H1 (cell line): ENCODE measurements around the gene FADD.

Source experiments
- CEBPB ChIP-seq: IDR thresholded peaks from 2 replicates; pipeline ENCODE4 v1.6.1; 2012; ENCODE audit warnings: low read depth, low read length
- CTCF ChIP-seq, 3 experiments: IDR thresholded peaks; 1 replicate in 2 of 3; 2 replicates in 1 of 3; pipeline versions ENCODE4 v1.5.1 to v1.6.1; 2011; ENCODE audit warnings: low read length in 3 of 3, mild to moderate bottlenecking in 3 of 3, inconsistent platforms in 2 of 3, low read depth in 1 of 3, moderate library complexity in 1 of 3; ENCODE audit not compliant: insufficient read depth in 1 of 3; ENCODE audit errors: control extremely low read depth in 1 of 3
- EP300 ChIP-seq, 2 experiments: IDR thresholded peaks; 1 replicate in 1 of 2; 2 replicates in 1 of 2; pipeline ENCODE4 v1.6.1; 2011 to 2012; ENCODE audit warnings: low read depth in 2 of 2, low read length in 2 of 2, mild to moderate bottlenecking in 2 of 2, borderline replicate concordance in 1 of 2, inconsistent platforms in 1 of 2, moderate library complexity in 1 of 2
- EZH2 ChIP-seq: fragments of 200-600 bp; sonication (generic); IDR thresholded peaks from 2 replicates; pipeline ENCODE4 v1.7.1; 2012; ENCODE audit warnings: low read depth, mild to moderate bottlenecking, moderate library complexity, low read length, inconsistent platforms; ENCODE audit not compliant: severe bottlenecking
- HDAC6 ChIP-seq: IDR thresholded peaks from one replicate; pipeline ENCODE4 v1.7.1; 2012; ENCODE audit warnings: low read depth, mild to moderate bottlenecking, inconsistent platforms, low read length, moderate library complexity
- JUND ChIP-seq: IDR thresholded peaks from 2 replicates; pipeline ENCODE4 v1.6.1; 2011; ENCODE audit warnings: mild to moderate bottlenecking, improper control_type of control experiment, low read length
- PHF8 ChIP-seq: fragments of 200-600 bp; sonication (generic); conservative IDR thresholded peaks from 2 replicates; pipeline ENCODE4 v1.7.1; 2012; ENCODE audit warnings: low read depth, mild to moderate bottlenecking, inconsistent platforms, low read length, moderate library complexity
- POLR2A ChIP-seq, 2 experiments: IDR thresholded peaks; 1 replicate in 1 of 2; 2 replicates in 1 of 2; pipeline ENCODE4 v1.6.1; 2011; ENCODE audit warnings: low read depth in 2 of 2, low read length in 2 of 2, mild to moderate bottlenecking in 2 of 2; ENCODE audit errors: control extremely low read depth in 1 of 2
- USF2 ChIP-seq: IDR thresholded peaks from 2 replicates; pipeline ENCODE4 v1.6.1; 2011; ENCODE audit warnings: low read length, improper control_type of control experiment
- YY1 ChIP-seq: IDR thresholded peaks from 2 replicates; pipeline ENCODE4 v1.6.1; 2011; ENCODE audit warnings: low read depth, mild to moderate bottlenecking, low read length

GRCh38 chr11:70225681-70226177 is 22.6 kb downstream of the FADD start:
- no peak for TF ChIP-seq EP300 (IDR thresholded peaks at IDR 0.05; ENCODE audit: borderline replicate concordance in 1 of 2, low read depth in 2 of 2, low read length in 2 of 2)
- no peak for TF ChIP-seq PHF8
- no peak for TF ChIP-seq CEBPB
- TF ChIP-seq EZH2: no peak
- no peak for TF ChIP-seq JUND
- no peak for TF ChIP-seq POLR2A (IDR thresholded peaks at IDR 0.05; ENCODE audit: control extremely low read depth in 1 of 2, low read depth in 2 of 2, low read length in 2 of 2)
- TF ChIP-seq USF2: no peak
- no peak for TF ChIP-seq HDAC6
- no peak for TF ChIP-seq CTCF (IDR thresholded peaks at IDR 0.05; ENCODE audit: control extremely low read depth in 1 of 3, insufficient read depth in 1 of 3, low read depth in 1 of 3, low read length in 3 of 3)
- no peak for TF ChIP-seq YY1
